Thoracic aorta (tissue), 2 donors: ENCODE measurements around the gene RILPL1. TPM values are rescaled to one million over a fixed set of nuclear protein-coding genes. Genes with fewer than 3 reads are reported as not detected.
"Not testable (repeated sequence)": the region's sequence is repeated elsewhere in the genome, so short reads cannot be mapped to it uniquely, and the experiment has no call there.

ENCODE experiments used
- ATAC-seq: fragments of 150-250 bp; one replicate; pipeline ENCODE4 v1.8.0; 2017; ENCODE audit warnings: low read depth; ENCODE audit not compliant: insufficient number of reproducible peaks, low FRiP score
- DNase-seq: peaks from one replicate; pipeline ENCODE4 v3.0.0-alpha.2; 2020; ENCODE audit warnings: low spot score
- H3K27ac ChIP-seq, 2 donors: fragments of 200-600 bp; sonication (generic); 1 replicate in 1 of 2; 2 replicates in 1 of 2; pipeline ENCODE4 v1.5.1; 2016; ENCODE audit warnings: mild to moderate bottlenecking in 2 of 2, moderate library complexity in 2 of 2
- H3K27me3 ChIP-seq: fragments of 200-600 bp; sonication (generic); replicated peaks from 2 replicates; pipeline ENCODE4 v1.6.0; 2016; ENCODE audit warnings: mild to moderate bottlenecking; ENCODE audit not compliant: insufficient read depth
- H3K36me3 ChIP-seq: fragments of 200-600 bp; sonication (generic); one replicate; pipeline ENCODE4 v1.5.1; 2016
- H3K4me1 ChIP-seq, 2 donors: fragments of 200-600 bp; sonication (generic); 1 replicate in 1 of 2; 2 replicates in 1 of 2; pipeline versions ENCODE4 v1.5.1 to v1.6.0; 2016; ENCODE audit warnings: low read depth in 2 of 2, mild to moderate bottlenecking in 1 of 2; ENCODE audit not compliant: control insufficient read depth in 1 of 2
- H3K4me3 ChIP-seq: fragments of 200-600 bp; sonication (generic); 2 replicates; pipeline ENCODE4 v1.5.1; 2016; ENCODE audit warnings: mild to moderate bottlenecking
- H3K9me3 ChIP-seq: fragments of 200-600 bp; sonication (generic); 2 replicates; pipeline ENCODE4 v1.5.1; 2016
- total RNA-seq, 2 donors: library from RNA; depleted of rRNA; stranded (reverse); fragments of >200 nt; gene quantifications; one replicate each; pipeline versions ENCODE4 v1.1.0 to v1.2.3, GENCODE V29; 2016
- TF ChIP-seq, protein P1 (sequence below): fragments of 200-600 bp; sonication (generic); IDR thresholded peaks from one replicate; pipeline ENCODE4 v1.5.1; 2019; ENCODE audit warnings: antibody characterized with exemption

The RILPL1 gene, protein sequence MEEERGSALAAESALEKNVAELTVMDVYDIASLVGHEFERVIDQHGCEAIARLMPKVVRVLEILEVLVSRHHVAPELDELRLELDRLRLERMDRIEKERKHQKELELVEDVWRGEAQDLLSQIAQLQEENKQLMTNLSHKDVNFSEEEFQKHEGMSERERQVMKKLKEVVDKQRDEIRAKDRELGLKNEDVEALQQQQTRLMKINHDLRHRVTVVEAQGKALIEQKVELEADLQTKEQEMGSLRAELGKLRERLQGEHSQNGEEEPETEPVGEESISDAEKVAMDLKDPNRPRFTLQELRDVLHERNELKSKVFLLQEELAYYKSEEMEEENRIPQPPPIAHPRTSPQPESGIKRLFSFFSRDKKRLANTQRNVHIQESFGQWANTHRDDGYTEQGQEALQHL
- 10 to 100 TPM; 29.0 to 49.7 TPM for total RNA-seq

DNA sequence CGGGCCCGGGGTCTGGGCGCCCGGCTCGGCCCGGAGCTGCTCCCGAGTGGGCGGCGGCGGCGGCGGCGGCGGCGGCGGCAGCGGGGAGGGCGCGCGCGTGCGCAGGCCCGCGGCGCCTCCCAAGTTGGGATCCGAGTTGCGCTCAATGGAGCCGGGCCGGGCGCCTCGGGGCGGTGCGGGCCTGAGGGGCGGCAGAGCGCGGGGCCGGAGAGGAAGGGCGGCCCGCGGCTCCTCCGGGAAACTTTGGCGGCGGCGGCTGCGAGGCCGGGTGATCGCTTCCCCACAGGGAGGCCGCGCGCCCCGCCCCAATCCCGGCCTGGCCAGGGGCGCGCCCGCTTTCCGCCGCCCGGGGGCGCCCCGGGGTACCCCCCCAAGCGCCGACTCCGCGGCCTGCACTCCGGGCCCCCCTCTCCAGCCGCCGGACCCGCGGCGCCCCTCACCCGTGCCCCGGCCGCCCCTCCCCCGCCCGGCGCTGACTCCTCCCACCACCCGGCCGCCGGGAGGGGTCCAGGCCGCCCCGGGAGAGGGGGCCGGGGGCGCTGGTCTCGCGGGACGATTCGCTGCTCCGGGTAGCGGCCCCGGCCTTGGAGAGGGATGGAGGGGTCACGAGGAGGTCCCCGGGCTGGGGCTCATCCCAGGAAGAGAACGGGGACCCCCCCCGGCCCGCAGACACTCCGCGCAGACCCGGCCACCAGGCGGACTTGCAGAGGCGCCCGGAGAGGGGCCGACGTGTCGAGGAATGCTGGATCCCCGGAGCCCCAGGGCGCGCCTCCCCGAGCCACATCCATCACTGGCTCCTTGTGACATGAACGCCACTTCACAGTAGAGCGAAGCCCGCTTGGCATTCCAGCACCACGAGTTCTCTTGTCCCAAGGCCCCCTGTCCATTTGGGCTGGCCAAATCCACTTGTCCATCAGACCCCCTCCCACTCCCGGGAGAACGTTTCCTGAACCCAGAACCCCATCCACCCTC lies at the start of gene RILPL1:
Gene RILPL1, minus strand, starts transcription at position 48 of the 972 bp plus-strand sequence. CDS start 237 bp downstream, outside the sequence.
- TF ChIP-seq, protein P1, sequence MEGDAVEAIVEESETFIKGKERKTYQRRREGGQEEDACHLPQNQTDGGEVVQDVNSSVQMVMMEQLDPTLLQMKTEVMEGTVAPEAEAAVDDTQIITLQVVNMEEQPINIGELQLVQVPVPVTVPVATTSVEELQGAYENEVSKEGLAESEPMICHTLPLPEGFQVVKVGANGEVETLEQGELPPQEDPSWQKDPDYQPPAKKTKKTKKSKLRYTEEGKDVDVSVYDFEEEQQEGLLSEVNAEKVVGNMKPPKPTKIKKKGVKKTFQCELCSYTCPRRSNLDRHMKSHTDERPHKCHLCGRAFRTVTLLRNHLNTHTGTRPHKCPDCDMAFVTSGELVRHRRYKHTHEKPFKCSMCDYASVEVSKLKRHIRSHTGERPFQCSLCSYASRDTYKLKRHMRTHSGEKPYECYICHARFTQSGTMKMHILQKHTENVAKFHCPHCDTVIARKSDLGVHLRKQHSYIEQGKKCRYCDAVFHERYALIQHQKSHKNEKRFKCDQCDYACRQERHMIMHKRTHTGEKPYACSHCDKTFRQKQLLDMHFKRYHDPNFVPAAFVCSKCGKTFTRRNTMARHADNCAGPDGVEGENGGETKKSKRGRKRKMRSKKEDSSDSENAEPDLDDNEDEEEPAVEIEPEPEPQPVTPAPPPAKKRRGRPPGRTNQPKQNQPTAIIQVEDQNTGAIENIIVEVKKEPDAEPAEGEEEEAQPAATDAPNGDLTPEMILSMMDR = peak; percentile 34
- H3K4me1 ChIP-seq = peaks cover 17 to 40% of the 10 kb centered on the region in 2 donors
- no peaks in the 10 kb centered on the region for H3K9me3 ChIP-seq
- peak; percentile 16 for DNase-seq
- H3K27me3 ChIP-seq = no peaks in the 10 kb centered on the region
- H3K27ac ChIP-seq = peak within 1 kb of the TSS; percentile 88 to 90
- peak within 1 kb of the TSS; percentile 92 for H3K4me3 ChIP-seq
- ATAC-seq = peak; percentile 59
- H3K36me3 ChIP-seq = no peaks in the 10 kb centered on the region

DNA sequence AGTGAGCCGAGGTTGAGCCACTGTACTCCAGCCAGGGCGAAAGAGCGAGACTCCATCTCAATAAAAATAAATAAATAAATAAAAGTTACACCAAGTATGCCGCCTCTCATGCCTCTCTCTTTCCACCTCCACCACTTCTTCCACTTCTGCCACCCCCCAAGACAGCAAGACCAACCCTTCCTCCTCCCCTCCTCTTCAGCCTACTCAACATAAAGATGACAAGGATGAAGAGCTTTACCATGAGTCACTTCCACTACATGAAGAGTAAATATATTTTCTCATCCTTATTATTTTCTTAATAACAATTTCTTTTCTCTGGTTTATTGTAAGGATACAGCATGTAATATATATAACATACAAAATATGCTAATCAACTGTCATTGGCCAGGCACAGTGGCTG lies 47.3 kb upstream of the RILPL1 start:
- TF ChIP-seq, protein P1 = no peak

DNA sequence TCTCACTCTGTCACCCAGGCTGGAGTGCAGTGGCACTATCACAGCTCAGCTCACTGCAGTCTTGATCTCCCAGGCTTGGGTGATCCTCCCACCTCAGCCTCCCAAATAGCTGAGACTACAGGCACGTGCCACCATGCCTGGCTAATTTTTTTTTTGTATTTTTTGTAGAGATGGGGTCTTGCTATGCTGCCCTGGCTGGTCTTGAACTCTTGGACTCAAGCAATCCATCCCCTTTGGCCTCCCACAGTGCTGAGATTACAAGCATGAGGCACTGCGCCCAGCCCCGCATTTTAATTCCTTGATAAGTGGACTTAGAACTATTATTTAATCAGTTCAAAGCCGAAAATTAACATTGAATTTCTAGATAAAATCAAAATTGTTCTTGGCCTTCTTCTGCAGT lies 45.3 kb upstream of the RILPL1 start:
- not testable (repeated sequence) for H3K36me3 ChIP-seq, ATAC-seq, H3K4me3 ChIP-seq, H3K9me3 ChIP-seq, H3K27ac ChIP-seq, H3K27me3 ChIP-seq, DNase-seq
- peaks cover 3 to 14% of the 10 kb centered on the region in 2 donors for H3K4me1 ChIP-seq

More for the DNA sequence above, 47.3 kb upstream of the RILPL1 start:
- Histone ChIP-seq H3K27ac (no peak overlapping the region), H3K27me3 (no peaks in the 10 kb centered on the region), H3K4me1 (peaks cover 9 to 21% of the 10 kb centered on the region in 2 donors), H3K4me3 (no peak overlapping the region), H3K36me3 (no peaks in the 10 kb centered on the region), H3K9me3 (no peaks in the 10 kb centered on the region)
- DNase-seq (no peak), ATAC-seq (no peak)

DNA sequence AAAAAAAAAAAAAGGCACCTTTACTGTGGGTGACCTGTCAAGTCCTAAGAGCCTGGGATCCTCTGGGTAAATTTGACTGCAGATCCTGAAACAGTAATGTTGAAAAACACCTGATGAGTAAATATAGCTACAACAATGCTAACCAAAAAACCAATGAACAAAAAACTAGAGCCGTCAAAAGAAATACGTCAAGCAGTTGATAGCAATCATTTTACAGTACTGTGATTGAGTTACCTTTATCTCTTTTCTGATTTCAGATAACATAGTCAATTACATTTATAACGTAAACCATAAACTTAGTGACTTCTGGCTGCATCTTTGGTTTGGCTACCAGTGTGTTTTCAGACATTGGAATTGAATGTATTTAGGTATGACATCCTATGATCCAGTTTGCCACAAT lies 44.7 kb upstream of the RILPL1 start:
- Histone ChIP-seq H3K27ac (no peak overlapping the region), H3K36me3 (no peaks in the 10 kb centered on the region), H3K4me3 (no peak overlapping the region), H3K4me1 (peaks cover 1 to 11% of the 10 kb centered on the region in 2 donors), H3K9me3 (no peaks in the 10 kb centered on the region), H3K27me3 (no peaks in the 10 kb centered on the region)
- TF ChIP-seq, protein P1 = no peak
- no peak for DNase-seq
- no peak for ATAC-seq

DNA sequence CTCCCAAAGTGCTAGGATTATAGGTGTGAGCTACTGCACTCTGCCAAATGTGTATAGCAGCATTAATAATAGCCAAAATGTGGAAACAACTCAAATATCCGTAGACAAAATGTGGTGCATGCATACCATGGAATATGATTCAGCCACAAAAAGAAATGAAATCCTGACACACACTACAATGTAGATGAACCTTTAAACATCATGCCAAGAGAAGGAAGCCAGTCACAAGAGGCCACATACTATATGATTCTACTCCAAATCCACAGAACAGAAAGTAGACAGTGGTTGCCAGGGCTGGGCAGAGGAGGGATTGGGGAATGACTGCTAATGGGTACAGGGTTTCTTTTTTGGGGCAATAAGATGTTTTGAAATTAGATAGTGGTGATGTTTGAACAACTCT lies 43.1 kb upstream of the RILPL1 start:
- Histone ChIP-seq H3K36me3 (no peaks in the 10 kb centered on the region), H3K4me3 (no peak overlapping the region), H3K27me3 (no peaks in the 10 kb centered on the region), H3K9me3 (no peaks in the 10 kb centered on the region), H3K27ac (no peak overlapping the region), H3K4me1 (no peaks in the 10 kb centered on the region)
- ATAC-seq (no peak), DNase-seq (no peak)
- TF ChIP-seq, protein P1 = no peak
